HEK293 (cell line): Measurements from ENCODE around the gene OSCP1.

Source experiments
- BCL11A ChIP-seq: fragments of 450-650 bp; formaldehyde crosslinking; IDR thresholded peaks from 2 replicates; pipeline ENCODE4 v1.5.1; 2016; ENCODE audit warnings: low read depth, missing biosample characterization, missing genetic modification characterization
- GLI4 ChIP-seq: fragments of 450-650 bp; formaldehyde crosslinking; IDR thresholded peaks from 2 replicates; pipeline ENCODE4 v1.5.1; 2016; ENCODE audit warnings: missing biosample characterization, missing genetic modification characterization
- KLF16 ChIP-seq: fragments of 450-650 bp; formaldehyde crosslinking; IDR thresholded peaks from 2 replicates; pipeline ENCODE4 v1.5.1; 2017; ENCODE audit warnings: missing biosample characterization, missing genetic modification characterization
- PBX3 ChIP-seq: sonication (generic); formaldehyde crosslinking; IDR thresholded peaks from 2 replicates; pipeline ENCODE4 v1.8.1; 2022; ENCODE audit warnings: mild to moderate bottlenecking, moderate library complexity, missing genetic modification reagents
- PRDM6 ChIP-seq: fragments of 450-650 bp; formaldehyde crosslinking; IDR thresholded peaks from 2 replicates; pipeline ENCODE4 v1.5.1; 2017; ENCODE audit warnings: missing biosample characterization, missing genetic modification characterization
- SETDB1 ChIP-seq: IDR thresholded peaks from one replicate; pipeline ENCODE4 v1.6.1; 2017; ENCODE audit warnings: mild to moderate bottlenecking, low read length, moderate library complexity, mixed read lengths; ENCODE audit not compliant: insufficient read length
- SP7 ChIP-seq: fragments of 450-650 bp; formaldehyde crosslinking; IDR thresholded peaks from 2 replicates; pipeline ENCODE4 v1.5.1; 2016; ENCODE audit warnings: missing biosample characterization, missing genetic modification characterization
- TRIM28 ChIP-seq: IDR thresholded peaks from 2 replicates; pipeline ENCODE4 v1.6.1; 2011; ENCODE audit warnings: low read length, control low read depth, borderline replicate concordance
- ZBTB11 ChIP-seq: fragments of 450-650 bp; formaldehyde crosslinking; conservative IDR thresholded peaks from 2 replicates; pipeline ENCODE4 v1.5.1; 2016; ENCODE audit warnings: low read depth, missing biosample characterization, missing genetic modification characterization
- ZNF132 ChIP-seq: fragments of 450-650 bp; formaldehyde crosslinking; IDR thresholded peaks from 2 replicates; pipeline ENCODE4 v1.5.1; 2017; ENCODE audit warnings: missing biosample characterization, missing genetic modification characterization, borderline replicate concordance
- ZNF133 ChIP-seq: fragments of 450-650 bp; formaldehyde crosslinking; IDR thresholded peaks from 2 replicates; pipeline ENCODE4 v1.5.1; 2016; ENCODE audit warnings: missing biosample characterization, missing genetic modification characterization
- ZNF2 ChIP-seq: fragments of 450-650 bp; formaldehyde crosslinking; IDR thresholded peaks from 2 replicates; pipeline ENCODE4 v1.5.1; 2016; ENCODE audit warnings: missing biosample characterization, missing genetic modification characterization
- ZNF350 ChIP-seq: fragments of 450-650 bp; formaldehyde crosslinking; IDR thresholded peaks from 2 replicates; pipeline ENCODE4 v1.5.0; 2017; ENCODE audit warnings: missing biosample characterization, mild to moderate bottlenecking, missing genetic modification characterization
- ZNF394 ChIP-seq: fragments of 450-650 bp; formaldehyde crosslinking; IDR thresholded peaks from 2 replicates; pipeline ENCODE4 v1.5.1; 2016; ENCODE audit warnings: missing biosample characterization, missing genetic modification characterization, mild to moderate bottlenecking, moderate library complexity, borderline replicate concordance
- ZNF600 ChIP-seq: fragments of 450-650 bp; formaldehyde crosslinking; IDR thresholded peaks from 2 replicates; pipeline ENCODE4 v1.5.1; 2016; ENCODE audit warnings: missing biosample characterization, missing genetic modification characterization
- ZNF624 ChIP-seq: fragments of 450-650 bp; formaldehyde crosslinking; IDR thresholded peaks from 2 replicates; pipeline ENCODE4 v1.5.1; 2017; ENCODE audit warnings: missing biosample characterization, missing genetic modification characterization
- ZNF660 ChIP-seq: fragments of 450-650 bp; IDR thresholded peaks from 2 replicates; pipeline ENCODE4 v1.5.1; 2018; ENCODE audit warnings: missing biosample characterization, mild to moderate bottlenecking, missing genetic modification characterization
- ZNF837 ChIP-seq: fragments of 450-650 bp; formaldehyde crosslinking; IDR thresholded peaks from 2 replicates; pipeline ENCODE4 v1.5.1; 2016; ENCODE audit warnings: missing biosample characterization, missing genetic modification characterization
- ZNF843 ChIP-seq: fragments of 450-650 bp; formaldehyde crosslinking; IDR thresholded peaks from 2 replicates; pipeline ENCODE4 v1.5.1; 2016; ENCODE audit warnings: missing biosample characterization, missing genetic modification characterization
- TF ChIP-seq, protein P1 (sequence below): fragments of 450-650 bp; formaldehyde crosslinking; IDR thresholded peaks from 2 replicates; pipeline ENCODE4 v1.5.1; 2017; ENCODE audit warnings: missing biosample characterization, missing genetic modification characterization
- TF ChIP-seq, protein P2 (sequence below): fragments of 450-650 bp; formaldehyde crosslinking; IDR thresholded peaks from 2 replicates; pipeline ENCODE4 v1.5.1; 2016; ENCODE audit warnings: missing biosample characterization, missing genetic modification characterization
- TF ChIP-seq, protein P3 (sequence below): fragments of 450-650 bp; formaldehyde crosslinking; IDR thresholded peaks from 2 replicates; pipeline ENCODE4 v1.5.1; 2016; ENCODE audit warnings: missing biosample characterization, missing genetic modification characterization
- TF ChIP-seq, protein P4 (sequence below): fragments of 450-650 bp; formaldehyde crosslinking; conservative IDR thresholded peaks from 2 replicates; pipeline ENCODE4 v1.5.1; 2016; ENCODE audit warnings: low read depth, missing biosample characterization, missing genetic modification characterization

Gene OSCP1

DNA sequence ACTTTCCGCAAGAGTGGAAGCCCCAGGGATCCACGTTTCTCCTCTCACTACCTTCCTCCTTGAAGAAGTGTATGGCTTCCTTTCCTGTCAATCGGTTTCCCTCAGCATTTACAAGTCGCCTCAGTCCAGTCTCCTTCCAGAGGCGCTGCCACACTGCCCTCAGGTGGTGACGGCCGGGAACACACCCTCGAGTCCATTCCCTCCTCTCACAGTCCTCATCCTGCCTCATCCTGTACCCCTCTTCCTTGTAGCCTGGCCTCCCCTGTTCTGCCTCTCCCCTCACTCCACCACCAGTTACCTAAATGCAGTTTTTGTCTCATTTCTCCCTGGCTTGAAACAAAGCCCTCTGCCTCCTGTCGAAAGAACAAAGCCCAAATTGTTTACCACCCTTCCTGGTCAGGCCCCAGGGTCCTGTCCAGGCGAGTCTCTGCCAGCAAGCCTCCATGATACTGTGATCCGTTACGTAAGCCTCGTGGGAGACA lies 29.4 kb downstream of the OSCP1 start (continued):
- peak; percentile 22; the same call in 1 of the 2 replicates for TF ChIP-seq ZNF843 (tag by site-specific recombination)
- no peak for TF ChIP-seq ZNF132 (tag by site-specific recombination)
- TF ChIP-seq ZNF133: no peak
- TF ChIP-seq KLF16: no peak
- TF ChIP-seq, protein P1, sequence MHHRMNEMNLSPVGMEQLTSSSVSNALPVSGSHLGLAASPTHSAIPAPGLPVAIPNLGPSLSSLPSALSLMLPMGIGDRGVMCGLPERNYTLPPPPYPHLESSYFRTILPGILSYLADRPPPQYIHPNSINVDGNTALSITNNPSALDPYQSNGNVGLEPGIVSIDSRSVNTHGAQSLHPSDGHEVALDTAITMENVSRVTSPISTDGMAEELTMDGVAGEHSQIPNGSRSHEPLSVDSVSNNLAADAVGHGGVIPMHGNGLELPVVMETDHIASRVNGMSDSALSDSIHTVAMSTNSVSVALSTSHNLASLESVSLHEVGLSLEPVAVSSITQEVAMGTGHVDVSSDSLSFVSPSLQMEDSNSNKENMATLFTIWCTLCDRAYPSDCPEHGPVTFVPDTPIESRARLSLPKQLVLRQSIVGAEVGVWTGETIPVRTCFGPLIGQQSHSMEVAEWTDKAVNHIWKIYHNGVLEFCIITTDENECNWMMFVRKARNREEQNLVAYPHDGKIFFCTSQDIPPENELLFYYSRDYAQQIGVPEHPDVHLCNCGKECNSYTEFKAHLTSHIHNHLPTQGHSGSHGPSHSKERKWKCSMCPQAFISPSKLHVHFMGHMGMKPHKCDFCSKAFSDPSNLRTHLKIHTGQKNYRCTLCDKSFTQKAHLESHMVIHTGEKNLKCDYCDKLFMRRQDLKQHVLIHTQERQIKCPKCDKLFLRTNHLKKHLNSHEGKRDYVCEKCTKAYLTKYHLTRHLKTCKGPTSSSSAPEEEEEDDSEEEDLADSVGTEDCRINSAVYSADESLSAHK (tag by site-specific recombination): no peak
- TF ChIP-seq PRDM6 (tag by site-specific recombination): no peak
- TF ChIP-seq GLI4 (tag by site-specific recombination): no peak
- TF ChIP-seq, protein P2, sequence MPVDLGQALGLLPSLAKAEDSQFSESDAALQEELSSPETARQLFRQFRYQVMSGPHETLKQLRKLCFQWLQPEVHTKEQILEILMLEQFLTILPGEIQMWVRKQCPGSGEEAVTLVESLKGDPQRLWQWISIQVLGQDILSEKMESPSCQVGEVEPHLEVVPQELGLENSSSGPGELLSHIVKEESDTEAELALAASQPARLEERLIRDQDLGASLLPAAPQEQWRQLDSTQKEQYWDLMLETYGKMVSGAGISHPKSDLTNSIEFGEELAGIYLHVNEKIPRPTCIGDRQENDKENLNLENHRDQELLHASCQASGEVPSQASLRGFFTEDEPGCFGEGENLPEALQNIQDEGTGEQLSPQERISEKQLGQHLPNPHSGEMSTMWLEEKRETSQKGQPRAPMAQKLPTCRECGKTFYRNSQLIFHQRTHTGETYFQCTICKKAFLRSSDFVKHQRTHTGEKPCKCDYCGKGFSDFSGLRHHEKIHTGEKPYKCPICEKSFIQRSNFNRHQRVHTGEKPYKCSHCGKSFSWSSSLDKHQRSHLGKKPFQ: no peak
- TF ChIP-seq BCL11A (tag by site-specific recombination): no peak
- TF ChIP-seq ZNF600 (tag by site-specific recombination): peak; percentile 87; the same call in 1 of the 2 replicates
- TF ChIP-seq, protein P3, sequence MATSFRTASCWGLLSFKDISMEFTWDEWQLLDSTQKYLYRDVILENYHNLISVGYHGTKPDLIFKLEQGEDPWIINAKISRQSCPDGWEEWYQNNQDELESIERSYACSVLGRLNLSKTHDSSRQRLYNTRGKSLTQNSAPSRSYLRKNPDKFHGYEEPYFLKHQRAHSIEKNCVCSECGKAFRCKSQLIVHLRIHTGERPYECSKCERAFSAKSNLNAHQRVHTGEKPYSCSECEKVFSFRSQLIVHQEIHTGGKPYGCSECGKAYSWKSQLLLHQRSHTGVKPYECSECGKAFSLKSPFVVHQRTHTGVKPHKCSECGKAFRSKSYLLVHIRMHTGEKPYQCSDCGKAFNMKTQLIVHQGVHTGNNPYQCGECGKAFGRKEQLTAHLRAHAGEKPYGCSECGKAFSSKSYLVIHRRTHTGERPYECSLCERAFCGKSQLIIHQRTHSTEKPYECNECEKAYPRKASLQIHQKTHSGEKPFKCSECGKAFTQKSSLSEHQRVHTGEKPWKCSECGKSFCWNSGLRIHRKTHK (tag by site-specific recombination): no peak
- TF ChIP-seq ZNF394 (tag by site-specific recombination): no peak
- peak; percentile 31; the same call in 1 of the 2 replicates for TF ChIP-seq SP7 (tag by site-specific recombination)
- TF ChIP-seq ZNF837 (tag by site-specific recombination): no peak
- TF ChIP-seq ZNF624 (tag by site-specific recombination): no peak
- TF ChIP-seq TRIM28: no peak
- TF ChIP-seq ZBTB11 (tag by site-specific recombination): no peak
- TF ChIP-seq SETDB1: no peak
- TF ChIP-seq, protein P4, sequence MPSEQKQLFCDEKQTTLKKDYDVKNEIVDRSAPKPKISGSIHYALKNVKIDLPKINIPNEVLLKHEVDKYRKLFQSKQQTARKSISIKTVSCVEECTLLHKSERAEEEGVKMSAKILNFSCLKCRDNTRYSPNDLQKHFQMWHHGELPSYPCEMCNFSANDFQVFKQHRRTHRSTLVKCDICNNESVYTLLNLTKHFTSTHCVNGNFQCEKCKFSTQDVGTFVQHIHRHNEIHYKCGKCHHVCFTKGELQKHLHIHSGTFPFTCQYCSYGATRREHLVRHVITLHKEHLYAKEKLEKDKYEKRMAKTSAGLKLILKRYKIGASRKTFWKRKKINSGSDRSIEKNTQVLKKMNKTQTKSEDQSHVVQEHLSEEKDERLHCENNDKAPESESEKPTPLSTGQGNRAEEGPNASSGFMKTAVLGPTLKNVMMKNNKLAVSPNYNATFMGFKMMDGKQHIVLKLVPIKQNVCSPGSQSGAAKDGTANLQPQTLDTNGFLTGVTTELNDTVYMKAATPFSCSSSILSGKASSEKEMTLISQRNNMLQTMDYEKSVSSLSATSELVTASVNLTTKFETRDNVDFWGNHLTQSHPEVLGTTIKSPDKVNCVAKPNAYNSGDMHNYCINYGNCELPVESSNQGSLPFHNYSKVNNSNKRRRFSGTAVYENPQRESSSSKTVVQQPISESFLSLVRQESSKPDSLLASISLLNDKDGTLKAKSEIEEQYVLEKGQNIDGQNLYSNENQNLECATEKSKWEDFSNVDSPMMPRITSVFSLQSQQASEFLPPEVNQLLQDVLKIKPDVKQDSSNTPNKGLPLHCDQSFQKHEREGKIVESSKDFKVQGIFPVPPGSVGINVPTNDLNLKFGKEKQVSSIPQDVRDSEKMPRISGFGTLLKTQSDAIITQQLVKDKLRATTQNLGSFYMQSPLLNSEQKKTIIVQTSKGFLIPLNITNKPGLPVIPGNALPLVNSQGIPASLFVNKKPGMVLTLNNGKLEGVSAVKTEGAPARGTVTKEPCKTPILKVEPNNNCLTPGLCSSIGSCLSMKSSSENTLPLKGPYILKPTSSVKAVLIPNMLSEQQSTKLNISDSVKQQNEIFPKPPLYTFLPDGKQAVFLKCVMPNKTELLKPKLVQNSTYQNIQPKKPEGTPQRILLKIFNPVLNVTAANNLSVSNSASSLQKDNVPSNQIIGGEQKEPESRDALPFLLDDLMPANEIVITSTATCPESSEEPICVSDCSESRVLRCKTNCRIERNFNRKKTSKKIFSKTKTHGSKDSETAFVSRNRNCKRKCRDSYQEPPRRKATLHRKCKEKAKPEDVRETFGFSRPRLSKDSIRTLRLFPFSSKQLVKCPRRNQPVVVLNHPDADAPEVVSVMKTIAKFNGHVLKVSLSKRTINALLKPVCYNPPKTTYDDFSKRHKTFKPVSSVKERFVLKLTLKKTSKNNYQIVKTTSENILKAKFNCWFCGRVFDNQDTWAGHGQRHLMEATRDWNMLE (tag by site-specific recombination): no peak
- no peak for TF ChIP-seq ZNF350
- peak; percentile 60; the same call in 1 of the 2 replicates for TF ChIP-seq ZNF2 (tag by site-specific recombination)
- TF ChIP-seq ZNF660 (tag by site-specific recombination): 0 out of 2 replicates have a peak, but pooled peaks have one; percentile 14
- no peak for TF ChIP-seq PBX3 (CRISPR knock-in tag)
